Fibroblast of lung (primary cell): ENCODE data around the gene DNAJC5. TPM values are rescaled to one million over a fixed set of nuclear protein-coding genes. Genes with fewer than 3 reads are reported as not detected.

Experiments
- DNase-seq, 2 donors: peaks; one replicate each; pipeline versions ENCODE4 v3.0.0 to v3.0.0-alpha.2; 2010; ENCODE audit warnings: low read depth in 2 of 2
- H2AFZ ChIP-seq: 2 replicates; pipeline ENCODE4 v1.5.1; 2012; ENCODE audit warnings: low read length, control low read depth, inconsistent platforms
- H3K27ac ChIP-seq: 2 replicates; pipeline ENCODE4 v1.5.1; 2011; ENCODE audit warnings: low read length, control low read depth; ENCODE audit not compliant: insufficient read depth
- H3K27me3 ChIP-seq: 2 replicates; pipeline ENCODE4 v1.5.1; 2011; ENCODE audit warnings: mild to moderate bottlenecking, low read length; ENCODE audit not compliant: control insufficient read depth, insufficient read depth
- H3K36me3 ChIP-seq: 2 replicates; pipeline ENCODE4 v1.5.1; 2011; ENCODE audit warnings: low read length; ENCODE audit not compliant: control insufficient read depth, insufficient read depth
- H3K4me1 ChIP-seq: 2 replicates; pipeline ENCODE4 v1.5.1; 2011; ENCODE audit warnings: low read length; ENCODE audit not compliant: control insufficient read depth, insufficient read depth; ENCODE audit errors: extremely low read depth
- H3K4me2 ChIP-seq: 2 replicates; pipeline ENCODE4 v1.5.1; 2011; ENCODE audit warnings: low read length, control low read depth; ENCODE audit not compliant: insufficient read depth; ENCODE audit errors: extremely low read depth
- H3K4me3 ChIP-seq, 4 experiments: fragments of 200-600 bp in 1 of 4; sonication (generic) in 1 of 4; replicated peaks in 1 of 4; 2 replicates each; pipeline ENCODE4 v1.5.1; 2011 to 2016; ENCODE audit warnings: low read length in 4 of 4, low read depth in 3 of 4, mild to moderate bottlenecking in 3 of 4, control low read depth in 2 of 4, inconsistent platforms in 1 of 4, mixed read lengths in 1 of 4; ENCODE audit not compliant: insufficient read depth in 1 of 4; ENCODE audit errors: control extremely low read depth in 1 of 4
- H3K79me2 ChIP-seq: 2 replicates; pipeline ENCODE4 v1.5.1; 2012; ENCODE audit warnings: mild to moderate bottlenecking, low read length, inconsistent platforms; ENCODE audit not compliant: control insufficient read depth, insufficient read depth
- H3K9ac ChIP-seq: 2 replicates; pipeline ENCODE4 v1.5.1; 2011; ENCODE audit warnings: mild to moderate bottlenecking, low read length, control low read depth; ENCODE audit not compliant: insufficient read depth
- H3K9me3 ChIP-seq: 2 replicates; pipeline ENCODE4 v1.5.1; 2012; ENCODE audit warnings: low read depth, low read length; ENCODE audit not compliant: control insufficient read depth, insufficient read depth
- H4K20me1 ChIP-seq: 2 replicates; pipeline ENCODE4 v1.5.1; 2011; ENCODE audit warnings: low read length; ENCODE audit not compliant: control insufficient read depth, insufficient read depth; ENCODE audit errors: extremely low read depth
- EZH2 ChIP-seq: IDR thresholded peaks from 2 replicates; pipeline ENCODE4 v1.5.1; 2012; ENCODE audit warnings: low read length, control low read depth, mild to moderate bottlenecking; ENCODE audit errors: missing control alignments
- polyA plus RNA-seq, 2 donors: library from polyadenylated mRNA; depleted of rRNA in 1 of 2; stranded (reverse) in 1 of 2; unstranded in 1 of 2; fragments of >200 nt; gene quantifications; 2 replicates each; pipeline ENCODE4 v1.2.1, GENCODE V29; 2011 to 2012; ENCODE audit warnings: missing spikeins in 1 of 2
- total RNA-seq: library from RNA; depleted of rRNA; stranded (reverse); fragments of >200 nt; gene quantifications from 2 replicates; pipeline ENCODE4 v1.2.1, GENCODE V29; 2014
- TF ChIP-seq, protein P1 (sequence below), 2 donors: IDR thresholded peaks in 1 of 2; conservative IDR thresholded peaks in 1 of 2; 1 replicate in 1 of 2; 2 replicates in 1 of 2; pipeline ENCODE4 v1.5.1; 2011 to 2012; ENCODE audit warnings: low read length in 2 of 2, control low read depth in 1 of 2, inconsistent platforms in 1 of 2, low read depth in 1 of 2, mild to moderate bottlenecking in 1 of 2

The DNAJC5 gene
- total and polyA plus RNA-seq, 2 donors (not counting 1 experiment from before 2014, with no cell fraction given): 29.6 to 48.9 TPM

GRCh38 chr20:63860325-63861051 lies 34.4 kb upstream of the DNAJC5 start:
- Histone ChIP-seq H3K79me2 (peaks cover 12% of the 10 kb centered on the region), H3K4me3 (no peak overlapping the region), H3K27ac (no peak overlapping the region), H4K20me1 (no peaks in the 10 kb centered on the region), H3K36me3 (peaks cover 18% of the 10 kb centered on the region), H3K4me2 (no peak overlapping the region), H3K9me3 (no peaks in the 10 kb centered on the region), H3K4me1 (peaks cover 25% of the 10 kb centered on the region), H2AFZ (no peak overlapping the region), H3K9ac (no peak overlapping the region), H3K27me3 (no peaks in the 10 kb centered on the region)
- TF ChIP-seq, protein P1, sequence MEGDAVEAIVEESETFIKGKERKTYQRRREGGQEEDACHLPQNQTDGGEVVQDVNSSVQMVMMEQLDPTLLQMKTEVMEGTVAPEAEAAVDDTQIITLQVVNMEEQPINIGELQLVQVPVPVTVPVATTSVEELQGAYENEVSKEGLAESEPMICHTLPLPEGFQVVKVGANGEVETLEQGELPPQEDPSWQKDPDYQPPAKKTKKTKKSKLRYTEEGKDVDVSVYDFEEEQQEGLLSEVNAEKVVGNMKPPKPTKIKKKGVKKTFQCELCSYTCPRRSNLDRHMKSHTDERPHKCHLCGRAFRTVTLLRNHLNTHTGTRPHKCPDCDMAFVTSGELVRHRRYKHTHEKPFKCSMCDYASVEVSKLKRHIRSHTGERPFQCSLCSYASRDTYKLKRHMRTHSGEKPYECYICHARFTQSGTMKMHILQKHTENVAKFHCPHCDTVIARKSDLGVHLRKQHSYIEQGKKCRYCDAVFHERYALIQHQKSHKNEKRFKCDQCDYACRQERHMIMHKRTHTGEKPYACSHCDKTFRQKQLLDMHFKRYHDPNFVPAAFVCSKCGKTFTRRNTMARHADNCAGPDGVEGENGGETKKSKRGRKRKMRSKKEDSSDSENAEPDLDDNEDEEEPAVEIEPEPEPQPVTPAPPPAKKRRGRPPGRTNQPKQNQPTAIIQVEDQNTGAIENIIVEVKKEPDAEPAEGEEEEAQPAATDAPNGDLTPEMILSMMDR (conservative IDR thresholded peaks at IDR 0.05 in 1 of 2, IDR thresholded peaks at IDR 0.05 in 1 of 2; ENCODE audit: low read depth in 1 of 2, low read length in 2 of 2): no peak
- no peak for TF ChIP-seq EZH2
- no peak for DNase-seq

DNA sequence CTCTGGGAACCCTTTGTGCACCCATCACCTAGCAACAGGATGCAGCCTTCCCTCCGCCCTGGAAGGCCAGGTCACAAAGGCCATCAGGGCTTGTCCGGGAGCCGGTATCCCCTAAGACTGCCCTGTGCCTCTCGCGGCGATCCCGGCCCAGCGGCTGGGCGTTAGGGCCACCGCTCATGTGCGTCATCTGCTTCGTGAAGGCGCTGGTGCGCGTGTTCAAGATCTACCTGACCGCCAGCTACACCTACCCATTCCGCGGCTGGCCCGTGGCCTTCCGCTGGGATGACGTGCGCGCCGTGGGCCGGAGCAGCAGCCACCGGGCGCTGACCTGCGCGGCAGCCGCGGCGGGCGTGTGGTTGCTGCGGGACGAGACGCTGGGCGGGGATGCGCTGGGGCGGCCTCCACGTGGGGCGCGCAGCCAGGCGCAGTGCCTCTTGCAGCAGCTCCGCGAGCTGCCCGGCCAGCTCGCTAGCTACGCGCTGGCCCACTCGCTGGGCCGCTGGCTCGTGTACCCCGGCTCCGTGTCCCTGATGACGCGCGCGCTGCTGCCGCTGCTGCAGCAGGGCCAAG lies 33.5 kb upstream of the DNAJC5 start, which contains the start of gene ABHD16B:
ABHD16B (plus strand) TSS at position 134 of the 570 bp plus-strand sequence; CDS start at position 177, 43 bp downstream.
- no peaks in the 10 kb centered on the region for H4K20me1 ChIP-seq
- no peak within 1 kb of the TSS for H3K27ac ChIP-seq
- DNase-seq: no peak
- no peak within 1 kb of the TSS for H3K4me3 ChIP-seq
- peaks cover 25% of the 10 kb centered on the region for H3K4me1 ChIP-seq
- no peaks in the 10 kb centered on the region for H3K27me3 ChIP-seq
- H3K9ac ChIP-seq: no peak within 1 kb of the TSS
- peaks cover 20% of the 10 kb centered on the region for H3K79me2 ChIP-seq
- H3K4me2 ChIP-seq: no peak within 1 kb of the TSS
- peaks cover 18% of the 10 kb centered on the region for H3K36me3 ChIP-seq
- H3K9me3 ChIP-seq: no peaks in the 10 kb centered on the region
- H2AFZ ChIP-seq: no peak within 1 kb of the TSS
- no peak for TF ChIP-seq EZH2
- TF ChIP-seq, protein P1 (conservative IDR thresholded peaks at IDR 0.05 in 1 of 2, IDR thresholded peaks at IDR 0.05 in 1 of 2; ENCODE audit: low read depth in 1 of 2, low read length in 2 of 2): no peak

DNA sequence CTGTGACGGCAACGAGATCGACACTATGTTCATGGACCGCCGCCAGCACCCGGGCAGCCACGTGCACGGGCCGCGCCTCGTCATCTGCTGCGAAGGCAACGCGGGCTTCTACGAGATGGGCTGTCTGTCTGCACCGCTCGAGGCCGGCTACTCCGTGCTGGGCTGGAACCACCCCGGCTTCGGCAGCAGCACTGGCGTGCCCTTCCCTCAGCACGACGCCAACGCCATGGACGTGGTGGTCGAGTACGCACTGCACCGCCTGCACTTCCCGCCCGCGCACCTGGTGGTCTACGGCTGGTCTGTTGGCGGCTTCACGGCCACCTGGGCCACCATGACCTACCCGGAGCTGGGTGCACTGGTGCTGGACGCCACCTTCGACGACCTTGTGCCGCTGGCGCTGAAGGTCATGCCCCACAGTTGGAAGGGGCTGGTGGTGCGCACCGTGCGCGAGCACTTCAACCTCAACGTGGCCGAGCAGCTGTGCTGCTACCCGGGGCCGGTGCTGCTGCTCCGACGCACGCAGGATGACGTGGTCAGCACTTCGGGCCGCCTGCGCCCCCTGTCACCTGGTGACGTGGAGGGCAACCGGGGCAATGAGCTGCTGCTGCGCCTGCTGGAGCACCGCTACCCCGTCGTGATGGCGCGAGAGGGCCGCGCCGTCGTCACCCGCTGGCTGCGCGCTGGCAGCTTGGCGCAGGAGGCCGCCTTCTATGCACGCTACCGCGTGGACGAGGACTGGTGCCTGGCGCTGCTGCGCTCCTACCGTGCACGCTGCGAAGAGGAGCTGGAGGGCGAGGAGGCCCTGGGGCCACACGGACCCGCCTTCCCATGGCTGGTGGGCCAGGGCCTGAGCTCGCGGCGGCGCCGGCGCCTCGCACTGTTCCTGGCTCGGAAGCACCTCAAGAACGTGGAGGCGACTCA lies 32.7 kb upstream of the DNAJC5 start:
- no peak for DNase-seq
- TF ChIP-seq, protein P1 (conservative IDR thresholded peaks at IDR 0.05 in 1 of 2, IDR thresholded peaks at IDR 0.05 in 1 of 2; ENCODE audit: low read depth in 1 of 2, low read length in 2 of 2): no peak
- TF ChIP-seq EZH2: no peak
- H3K27me3 ChIP-seq: no peaks in the 10 kb centered on the region
- H3K79me2 ChIP-seq: peaks cover 28% of the 10 kb centered on the region
- no peak overlapping the region for H3K4me3 ChIP-seq
- no peak overlapping the region for H3K4me2 ChIP-seq
- peaks cover 18% of the 10 kb centered on the region for H3K36me3 ChIP-seq
- H4K20me1 ChIP-seq: no peaks in the 10 kb centered on the region
- no peaks in the 10 kb centered on the region for H3K9me3 ChIP-seq
- no peak overlapping the region for H3K27ac ChIP-seq
- no peak overlapping the region for H3K9ac ChIP-seq
- peaks cover 25% of the 10 kb centered on the region for H3K4me1 ChIP-seq
- no peak overlapping the region for H2AFZ ChIP-seq
